Upper lobe of right lung (tissue), 1 donor: ENCODE measurements around the gene RAB32. TPM values are rescaled to one million over a fixed set of nuclear protein-coding genes. Genes with fewer than 3 reads are reported as not detected.

Source experiments
- ATAC-seq: fragments of 200-7000 bp; cut with Tn5 transposase; one replicate; pipeline ENCODE4 v1.9.1; 2020; ENCODE audit warnings: mild to moderate bottlenecking, moderate library complexity
- DNase-seq: peaks from one replicate; pipeline ENCODE4 v3.0.0-alpha.2; 2020
- H3K27ac ChIP-seq: fragments of 200-600 bp; one replicate; pipeline ENCODE4 v1.8.0; 2022
- H3K27me3 ChIP-seq: fragments of 200-600 bp; one replicate; pipeline ENCODE4 v1.8.0; 2022; ENCODE audit warnings: mild to moderate bottlenecking
- H3K36me3 ChIP-seq: fragments of 200-600 bp; one replicate; pipeline ENCODE4 v1.8.0; 2022
- H3K4me1 ChIP-seq: fragments of 200-600 bp; one replicate; pipeline ENCODE4 v1.8.0; 2022
- H3K4me3 ChIP-seq: fragments of 200-600 bp; one replicate; pipeline ENCODE4 v1.8.0; 2022; ENCODE audit warnings: mild to moderate bottlenecking
- H3K9me3 ChIP-seq: fragments of 200-600 bp; one replicate; pipeline ENCODE4 v1.8.0; 2022
- intact Hi-C: fragments of 100-400 bp; cut with DNase I; formaldehyde crosslinking; loops from one replicate; pipeline ENCODE4 v1.11.0; 2022
- total RNA-seq: library from RNA; stranded (reverse); fragmentation: NEBNext Ultra II Directional; extraction: Animal tissue kit (Norgen Biotek cat#: 25700); gene quantifications from one replicate; pipeline ENCODE4 v1.2.1, GENCODE V29; 2021
- TF ChIP-seq, protein P1 (sequence below): fragments of 200-600 bp; IDR thresholded peaks from one replicate; pipeline ENCODE4 v1.8.0; 2022; ENCODE audit warnings: antibody characterized with exemption
- donor health status: DM: no; HTN: yes; CAD: no; lungs with severe emphysema.

RAB32 gene
- total RNA-seq, 1 donor from 2014 or later = 36.8 TPM

DNA sequence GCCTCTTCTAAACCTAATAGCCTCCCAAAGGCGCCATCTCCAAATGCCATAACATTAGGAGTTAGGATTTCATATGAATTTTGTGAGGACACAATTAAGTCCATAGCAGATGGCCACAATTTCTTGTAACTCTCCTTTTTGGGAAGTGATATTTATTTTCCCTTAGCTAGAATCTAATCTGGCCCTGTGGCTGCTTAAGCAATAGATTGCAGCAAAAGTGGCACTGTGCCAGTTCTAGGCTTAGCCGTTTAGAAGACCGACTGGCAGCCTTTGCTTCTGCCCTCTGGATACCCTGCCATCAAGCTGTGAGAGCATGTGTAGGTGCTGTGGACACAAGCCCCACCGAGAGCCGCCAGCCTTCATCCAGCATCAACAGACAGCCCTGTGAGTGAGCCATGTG, 39.2 kb downstream of the RAB32 start:
- TF ChIP-seq, protein P1, sequence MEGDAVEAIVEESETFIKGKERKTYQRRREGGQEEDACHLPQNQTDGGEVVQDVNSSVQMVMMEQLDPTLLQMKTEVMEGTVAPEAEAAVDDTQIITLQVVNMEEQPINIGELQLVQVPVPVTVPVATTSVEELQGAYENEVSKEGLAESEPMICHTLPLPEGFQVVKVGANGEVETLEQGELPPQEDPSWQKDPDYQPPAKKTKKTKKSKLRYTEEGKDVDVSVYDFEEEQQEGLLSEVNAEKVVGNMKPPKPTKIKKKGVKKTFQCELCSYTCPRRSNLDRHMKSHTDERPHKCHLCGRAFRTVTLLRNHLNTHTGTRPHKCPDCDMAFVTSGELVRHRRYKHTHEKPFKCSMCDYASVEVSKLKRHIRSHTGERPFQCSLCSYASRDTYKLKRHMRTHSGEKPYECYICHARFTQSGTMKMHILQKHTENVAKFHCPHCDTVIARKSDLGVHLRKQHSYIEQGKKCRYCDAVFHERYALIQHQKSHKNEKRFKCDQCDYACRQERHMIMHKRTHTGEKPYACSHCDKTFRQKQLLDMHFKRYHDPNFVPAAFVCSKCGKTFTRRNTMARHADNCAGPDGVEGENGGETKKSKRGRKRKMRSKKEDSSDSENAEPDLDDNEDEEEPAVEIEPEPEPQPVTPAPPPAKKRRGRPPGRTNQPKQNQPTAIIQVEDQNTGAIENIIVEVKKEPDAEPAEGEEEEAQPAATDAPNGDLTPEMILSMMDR = no peak
- peak; percentile 53 for ATAC-seq

DNA sequence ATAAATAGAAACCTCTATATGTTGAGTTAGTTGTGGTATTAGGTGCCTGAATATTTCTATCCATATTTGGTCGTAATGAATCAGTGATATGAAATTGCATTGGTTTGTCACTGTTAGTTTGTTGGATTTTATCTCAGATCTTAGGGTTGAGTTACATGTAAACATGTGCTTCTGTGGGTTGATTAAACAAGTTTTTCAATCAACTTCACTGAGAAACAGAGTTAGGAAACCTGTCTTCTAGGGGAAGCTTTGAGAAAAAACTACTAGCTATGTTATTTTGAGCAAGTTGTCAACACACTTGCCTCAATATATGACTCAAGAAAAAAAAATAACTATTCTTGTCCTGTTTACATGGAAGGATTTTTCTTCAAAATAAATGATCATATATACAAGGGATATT, 40.3 kb downstream of the RAB32 start:
- intact Hi-C loops = no loop called here
- H3K4me1 ChIP-seq = no peaks in the 10 kb centered on the region
- ATAC-seq = no peak

More for the DNA sequence above, 39.2 kb downstream of the RAB32 start:
- Histone ChIP-seq H3K36me3 (no peaks in the 10 kb centered on the region), H3K27me3 (no peaks in the 10 kb centered on the region), H3K4me3 (no peak overlapping the region), H3K27ac (no peak overlapping the region), H3K4me1 (no peaks in the 10 kb centered on the region), H3K9me3 (no peaks in the 10 kb centered on the region)
- no peak for DNase-seq
- intact Hi-C loops = no loop called here

DNA sequence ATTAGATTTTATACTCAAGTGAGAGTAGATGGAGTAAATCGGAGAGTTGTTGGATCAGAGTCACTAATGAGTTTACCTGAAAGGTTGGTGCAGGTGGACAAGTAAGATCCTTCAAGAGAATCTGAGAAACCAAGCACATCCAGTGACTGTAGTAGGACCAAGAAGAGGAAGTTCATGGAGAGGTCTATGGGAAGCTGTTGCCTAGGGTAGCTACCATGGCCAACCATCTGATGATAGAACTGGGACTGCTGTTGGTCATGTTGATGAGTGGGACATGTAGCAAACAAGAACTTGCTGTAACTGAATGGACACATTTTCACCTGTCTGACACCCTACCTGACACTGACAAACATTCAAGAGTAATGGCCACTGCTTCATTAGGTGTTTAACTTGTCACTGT, 43.8 kb downstream of the RAB32 start:
- no peaks in the 10 kb centered on the region for H3K9me3 ChIP-seq
- no peak overlapping the region for H3K27ac ChIP-seq
- DNase-seq (no peak), ATAC-seq (peak; percentile 57)
- no peaks in the 10 kb centered on the region for H3K4me1 ChIP-seq
- no peaks in the 10 kb centered on the region for H3K36me3 ChIP-seq
- no peaks in the 10 kb centered on the region for H3K27me3 ChIP-seq
- TF ChIP-seq, protein P1 = no peak
- no peak overlapping the region for H3K4me3 ChIP-seq
- intact Hi-C loops = no loop called here

More for the DNA sequence above, 40.3 kb downstream of the RAB32 start:
- H3K27ac ChIP-seq = no peak overlapping the region
- no peak overlapping the region for H3K4me3 ChIP-seq
- DNase-seq = no peak
- H3K27me3 ChIP-seq = no peaks in the 10 kb centered on the region
- no peaks in the 10 kb centered on the region for H3K9me3 ChIP-seq
- H3K36me3 ChIP-seq = no peaks in the 10 kb centered on the region
- TF ChIP-seq, protein P1 = no peak

DNA sequence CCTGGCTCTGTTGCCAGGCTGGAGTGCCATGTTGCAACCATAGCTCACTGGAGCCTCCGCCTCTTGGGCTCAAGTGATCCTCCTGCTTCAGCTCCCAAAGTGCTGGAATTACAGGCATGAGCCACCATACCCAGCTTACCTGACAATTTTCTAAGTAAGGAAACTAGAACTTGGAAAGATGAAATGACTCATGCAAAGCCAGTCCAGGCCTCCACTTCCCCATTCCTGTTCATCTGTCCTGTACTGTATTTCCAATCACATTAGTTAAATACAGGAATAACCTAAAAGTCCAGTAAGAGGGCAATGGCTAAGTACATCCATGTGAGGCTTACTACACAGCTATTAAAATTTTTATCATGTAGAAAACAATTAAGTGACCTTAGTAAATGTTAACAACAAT, 46.9 kb downstream of the RAB32 start:
- TF ChIP-seq, protein P1 = no peak
- no peaks in the 10 kb centered on the region for H3K27me3 ChIP-seq
- no peaks in the 10 kb centered on the region for H3K36me3 ChIP-seq
- ATAC-seq (no peak), DNase-seq (no peak)
- no peak overlapping the region for H3K4me3 ChIP-seq
- H3K27ac ChIP-seq = no peak overlapping the region
- intact Hi-C loops = no loop called here
- H3K9me3 ChIP-seq = no peaks in the 10 kb centered on the region
- no peaks in the 10 kb centered on the region for H3K4me1 ChIP-seq

DNA sequence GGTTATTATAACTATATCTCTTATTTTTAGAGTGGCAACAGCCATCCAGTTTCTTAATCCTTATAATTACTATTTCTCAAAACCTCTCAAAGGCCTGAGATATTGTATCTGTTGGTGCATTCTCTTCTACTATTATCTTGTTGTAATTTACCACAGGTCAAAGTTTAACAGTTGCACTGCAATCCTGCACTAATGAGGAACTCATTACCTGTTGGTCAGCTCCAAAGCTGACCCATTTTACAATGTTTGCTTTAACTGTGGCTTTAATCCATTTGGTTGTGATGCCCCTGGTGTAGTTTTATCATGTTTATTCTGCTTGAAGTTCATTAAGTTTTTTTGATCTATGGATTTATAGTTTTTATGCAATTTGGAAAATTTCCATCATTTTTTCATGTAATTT, 48.8 kb downstream of the RAB32 start:
- H3K4me1 ChIP-seq = no peaks in the 10 kb centered on the region
- H3K36me3 ChIP-seq = no peaks in the 10 kb centered on the region
- H3K9me3 ChIP-seq = no peaks in the 10 kb centered on the region
- intact Hi-C loops = no loop called here
- TF ChIP-seq, protein P1 = no peak
- no peak for ATAC-seq
- H3K4me3 ChIP-seq = no peak overlapping the region
- no peak overlapping the region for H3K27ac ChIP-seq
- no peak for DNase-seq
- no peaks in the 10 kb centered on the region for H3K27me3 ChIP-seq

DNA sequence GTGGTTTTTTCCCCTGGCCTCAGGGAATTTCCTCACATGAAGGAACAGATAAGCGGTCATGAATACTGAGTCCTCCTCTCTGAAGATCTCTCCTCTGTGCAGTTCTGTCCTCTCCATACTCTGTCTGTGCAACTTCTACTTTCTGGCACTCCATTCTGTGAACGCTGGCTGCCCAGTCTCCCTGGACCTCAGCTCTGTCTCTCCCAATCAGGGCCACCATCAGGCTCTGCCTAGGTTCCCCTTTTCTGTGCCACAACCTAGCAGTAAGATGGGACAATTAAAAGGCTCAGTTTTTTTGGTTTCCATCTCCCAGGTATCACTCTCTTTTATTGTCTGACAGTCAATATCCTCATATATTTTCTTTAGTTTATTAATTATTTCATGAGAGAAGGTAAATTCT, 50.4 kb downstream of the RAB32 start:
- Histone ChIP-seq H3K27me3 (no peaks in the 10 kb centered on the region), H3K9me3 (no peaks in the 10 kb centered on the region), H3K27ac (no peak overlapping the region), H3K4me1 (peaks cover 9% of the 10 kb centered on the region), H3K36me3 (no peaks in the 10 kb centered on the region), H3K4me3 (no peak overlapping the region)
- TF ChIP-seq, protein P1 = no peak
- ATAC-seq = peak; percentile 50
- intact Hi-C loops = no loop called here
- DNase-seq = no peak
